ENCODE data around the gene PNRC1. TPM values are rescaled to one million over a fixed set of nuclear protein-coding genes. Genes with fewer than 3 reads are reported as not detected.
"Not testable (repeated sequence)": the region's sequence is repeated elsewhere in the genome, so short reads cannot be mapped to it uniquely, and the experiment has no call there.

PNRC1 gene
- total RNA-seq, 1 experiment from 2014 or later = 45.1 TPM

- Mint-ChIP-seq H3K4me3 (ENCODE audit: unreplicated experiment) (no peak overlapping the region), H3K27me3 (ENCODE audit: insufficient read depth, unreplicated experiment) (no peaks in the 10 kb centered on the region), H3K27ac (ENCODE audit: unreplicated experiment) (no peak overlapping the region), H3K36me3 (ENCODE audit: insufficient read depth, unreplicated experiment) (peaks cover 6% of the 10 kb centered on the region), H3K9me3 (ENCODE audit: unreplicated experiment) (peaks cover 10% of the 10 kb centered on the region), H3K4me1 (ENCODE audit: low read depth, unreplicated experiment) (no peaks in the 10 kb centered on the region)
- H3K4me1 ChIP-seq = no peaks in the 10 kb centered on the region
- TF ChIP-seq CTCF (IDR thresholded peaks at IDR 0.05; ENCODE audit: insufficient read depth in 1 of 2, low read depth in 1 of 2, low read length in 1 of 2, severe bottlenecking in 1 of 2, unreplicated experiment in 1 of 2) = peak; percentile 61 to 71
- POLR2A ChIA-PET = no interaction called here
- DNase-seq = peak in 1 of 2 experiments; percentile 45
- no peaks in the 10 kb centered on the region for H3K9me3 ChIP-seq
- no peak overlapping the region for H3K4me3 ChIP-seq (ENCODE audit: low read depth, low read length)
- H3K36me3 ChIP-seq (ENCODE audit: control insufficient read depth, insufficient read depth, low read length) = no peaks in the 10 kb centered on the region
- intact Hi-C loops (cut with micrococcal nuclease; ENCODE audit: unreplicated experiment) = loop anchor here (1.0 to 2.0 kb wide), 4 partner anchors 18 to 246 kb away; no protein-coding TSS in a partner anchor
- no TSS peak for BruUV-seq (replicated peaks)
- H3K27me3 ChIP-seq (replicated peaks; ENCODE audit: control insufficient read depth, insufficient read depth, low read length) = no peaks in the 10 kb centered on the region
- CTCF ChIA-PET = interaction anchor here (0.7 to 1.3 kb wide), 4 partner anchors 120 to 189 kb away, joined by 3 to 8 read pairs (median 4); no protein-coding TSS in a partner anchor
Measured at GRCh38 chr6:89122625-89123024, 42.1 kb downstream of the PNRC1 start.

GRCh38 chr6:89128256-89128671 lies 47.7 kb downstream of the PNRC1 start:
- H3K27me3 ChIP-seq (replicated peaks; ENCODE audit: control insufficient read depth, insufficient read depth, low read length); H3K4me3 ChIP-seq (ENCODE audit: low read depth, low read length); BruUV-seq (replicated peaks); intact Hi-C loops (cut with micrococcal nuclease; ENCODE audit: unreplicated experiment); H3K27me3 Mint-ChIP-seq (ENCODE audit: insufficient read depth, unreplicated experiment); H3K4me3 Mint-ChIP-seq (ENCODE audit: unreplicated experiment); H3K36me3 ChIP-seq (ENCODE audit: control insufficient read depth, insufficient read depth, low read length); H3K4me1 ChIP-seq; H3K36me3 Mint-ChIP-seq (ENCODE audit: insufficient read depth, unreplicated experiment); POLR2A ChIA-PET; H3K4me1 Mint-ChIP-seq (ENCODE audit: low read depth, unreplicated experiment): not testable (repeated sequence)
- CTCF ChIA-PET = interaction anchor here (0.6 kb wide), 1 partner anchor 8 kb away, joined by 3 read pairs; no protein-coding TSS in a partner anchor
- Mint-ChIP-seq H3K9me3 (ENCODE audit: unreplicated experiment) (peaks cover 22% of the 10 kb centered on the region), H3K27ac (ENCODE audit: unreplicated experiment) (peak overlapping the region; percentile 74)
- peaks cover 15% of the 10 kb centered on the region for H3K9me3 ChIP-seq
- peak in 1 of 2 experiments; percentile 25 for DNase-seq

GRCh38 chr6:89131599-89131998 lies 51.0 kb downstream of the PNRC1 start:
- H3K27me3 Mint-ChIP-seq (ENCODE audit: insufficient read depth, unreplicated experiment) = no peaks in the 10 kb centered on the region
- no TSS peak for BruUV-seq (replicated peaks)
- intact Hi-C loops (cut with micrococcal nuclease; ENCODE audit: unreplicated experiment) = no loop called here

More at GRCh38 chr6:89131599-89131998, 51.0 kb downstream of the PNRC1 start:
- Mint-ChIP-seq H3K4me1 (ENCODE audit: low read depth, unreplicated experiment) (peaks cover 6% of the 10 kb centered on the region), H3K9me3 (ENCODE audit: unreplicated experiment) (peaks cover 19% of the 10 kb centered on the region), H3K36me3 (ENCODE audit: insufficient read depth, unreplicated experiment) (no peaks in the 10 kb centered on the region), H3K4me3 (ENCODE audit: unreplicated experiment) (no peak overlapping the region), H3K27ac (ENCODE audit: unreplicated experiment) (no peak overlapping the region)
- Histone ChIP-seq H3K27me3 (replicated peaks; ENCODE audit: control insufficient read depth, insufficient read depth, low read length) (no peaks in the 10 kb centered on the region), H3K4me1 (0 out of 2 replicates have a peak, but pooled peaks cover 3% of the 10 kb centered on the region), H3K4me3 (ENCODE audit: low read depth, low read length) (no peak overlapping the region), H3K36me3 (ENCODE audit: control insufficient read depth, insufficient read depth, low read length) (peaks cover 1% of the 10 kb centered on the region; the same call in 1 of the 2 replicates), H3K9me3 (peaks cover 19% of the 10 kb centered on the region)
- DNase-seq = no peak
- POLR2A ChIA-PET = no interaction called here
- CTCF ChIA-PET = no interaction called here
- no peak for TF ChIP-seq CTCF (IDR thresholded peaks at IDR 0.05; ENCODE audit: insufficient read depth in 1 of 2, low read depth in 1 of 2, low read length in 1 of 2, severe bottlenecking in 1 of 2, unreplicated experiment in 1 of 2)
